Spleen (tissue), 11 donors: ENCODE results near the gene ZNF320. TPM values are rescaled to one million over a fixed set of nuclear protein-coding genes. Genes with fewer than 3 reads are reported as not detected.
"Not testable (repeated sequence)": the region's sequence is repeated elsewhere in the genome, so short reads cannot be mapped to it uniquely, and the experiment has no call there.

Experiments
- DNase-seq: peaks from one replicate; pipeline ENCODE4 v3.0.0-alpha.2; 2020
- H3K27ac ChIP-seq, 8 donors: fragments of 200-600 bp; sonication (generic) in 7 of 8; 1 replicate in 4 of 8; 2 replicates in 4 of 8; pipeline versions ENCODE4 v1.5.0 to v1.8.0; 2016 to 2021; ENCODE audit warnings: inconsistent platforms in 4 of 8, mild to moderate bottlenecking in 4 of 8, moderate library complexity in 1 of 8
- H3K27me3 ChIP-seq, 7 donors: fragments of 200-600 bp; sonication (generic) in 6 of 7; replicated peaks in 1 of 7; 1 replicate in 4 of 7; 2 replicates in 3 of 7; pipeline versions ENCODE4 v1.5.0 to v1.8.0; 2016 to 2021; ENCODE audit warnings: inconsistent platforms in 3 of 7, mild to moderate bottlenecking in 1 of 7
- H3K36me3 ChIP-seq, 6 donors: fragments of 200-600 bp; sonication (generic) in 5 of 6; 1 replicate in 4 of 6; 2 replicates in 2 of 6; pipeline versions ENCODE4 v1.5.0 to v1.8.0; 2016 to 2021; ENCODE audit warnings: inconsistent platforms in 2 of 6
- H3K4me1 ChIP-seq, 6 donors: fragments of 200-600 bp; sonication (generic) in 5 of 6; 1 replicate in 3 of 6; 2 replicates in 3 of 6; pipeline versions ENCODE4 v1.5.0 to v1.8.0; 2016 to 2021; ENCODE audit warnings: inconsistent platforms in 3 of 6
- H3K4me3 ChIP-seq, 8 donors: fragments of 200-600 bp; sonication (generic) in 7 of 8; 1 replicate in 4 of 8; 2 replicates in 4 of 8; pipeline versions ENCODE4 v1.5.0 to v1.8.0; 2016 to 2021; ENCODE audit warnings: inconsistent platforms in 4 of 8, mild to moderate bottlenecking in 4 of 8, moderate library complexity in 2 of 8
- H3K9me3 ChIP-seq, 8 donors: fragments of 200-600 bp; sonication (generic) in 7 of 8; 1 replicate in 4 of 8; 2 replicates in 4 of 8; pipeline versions ENCODE4 v1.5.0 to v1.8.0; 2016 to 2021; ENCODE audit warnings: inconsistent platforms in 4 of 8
- CTCF ChIP-seq, 11 experiments: fragments of 200-600 bp in 7 of 11; fragments of 450-650 bp in 4 of 11; sonication (generic) in 4 of 11; IDR thresholded peaks in 8 of 11; conservative IDR thresholded peaks in 3 of 11; 1 replicate in 7 of 11; 2 replicates in 4 of 11; pipeline versions ENCODE4 v1.4.0 to v1.8.0; 2016 to 2021; ENCODE audit warnings: antibody characterized with exemption in 11 of 11, inconsistent platforms in 4 of 11, mild to moderate bottlenecking in 1 of 11
- POLR2A ChIP-seq, 3 donors: fragments of 450-650 bp; IDR thresholded peaks; one replicate each; pipeline ENCODE4 v1.5.1; 2017; ENCODE audit warnings: antibody characterized with exemption in 3 of 3, mild to moderate bottlenecking in 1 of 3
- POLR2AphosphoS5 ChIP-seq, 3 donors: sonication (generic); formaldehyde crosslinking; IDR thresholded peaks; one replicate each; pipeline ENCODE4 v1.5.1; 2017; ENCODE audit warnings: antibody characterized with exemption in 3 of 3
- WGBS, 5 donors: extraction: QIAGEN DNeasy Blood & Tissue Kit in 3 of 5; methylation state at CpG; one replicate each; pipeline versions ENCODE4 v1.1.5 to v1.1.7; 2013 to 2018; 5-methylcytosine and 5-hydroxymethylcytosine counted together
- intact Hi-C: fragments of 100-400 bp; cut with DNase I; formaldehyde crosslinking; loops from one replicate; pipeline ENCODE4 v1.15.0; 2023; ENCODE audit warnings: low total_unique reads
- polyA plus RNA-seq, 3 donors: library from polyadenylated mRNA; stranded (reverse); fragments of 200-250 nt; gene quantifications; one replicate each; pipeline ENCODE4 v1.2.1, GENCODE V29; 2013
- total RNA-seq, 7 donors: library from RNA; depleted of rRNA in 3 of 7; stranded (reverse); fragments of >200 nt in 3 of 7; fragmentation: NEBNext Ultra II Directional in 4 of 7; extraction: Animal tissue kit (Norgen Biotek cat#: 25700) in 4 of 7; gene quantifications; one replicate each; pipeline versions ENCODE4 v1.1.0 to v1.2.1, GENCODE V29; 2016 to 2021
- donor health status: healthy with polysubstance abuse.
- donor health status: DM: no; HTN: no; CAD: no; lungs with moderate emphysema.
- donor health status: DM: no; HTN: no; CAD: no.
- donor health status: Bipolar disorder and iron deficiency.
- donor health status: healthy.
- donor health status: DM: no; HTN: no; CAD: no.
- donor health status: DM: yes; HTN: yes; CAD: no.

ZNF320 gene
- total and polyA plus RNA-seq, 10 donors: 3.1 to 23.9 (median 14.3) TPM

DNA sequence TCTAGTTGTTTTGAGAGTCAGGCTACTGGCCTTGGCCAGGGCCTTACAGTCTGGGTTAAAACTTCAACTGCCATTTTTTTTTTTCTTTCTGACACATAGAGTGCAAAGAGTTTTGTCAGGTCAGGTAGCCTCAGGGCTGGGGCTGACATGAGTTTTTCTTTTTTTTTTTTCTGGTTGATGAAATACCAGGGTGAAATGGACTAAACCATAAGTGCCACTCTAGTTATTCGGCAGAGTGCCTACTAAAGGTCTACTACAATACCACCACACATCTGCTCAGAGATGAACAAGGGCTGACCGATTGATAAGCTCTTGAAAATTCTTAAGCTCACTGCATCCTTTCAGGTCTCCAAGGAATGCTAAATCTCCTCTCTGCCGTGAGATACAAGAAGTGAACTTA is 4.4 kb upstream of the ZNF320 start:
- peaks cover 0 to 29% (median 14%) of the 10 kb centered on the region in 8 donors for H3K9me3 ChIP-seq
- TF ChIP-seq POLR2A (IDR thresholded peaks at IDR 0.05) (no peak), CTCF (IDR thresholded peaks at IDR 0.05 in 8 of 11, conservative IDR thresholded peaks at IDR 0.05 in 3 of 11) (no peak), POLR2AphosphoS5 (IDR thresholded peaks at IDR 0.05) (no peak)
- no peak for DNase-seq
- H3K36me3 ChIP-seq: peaks cover 0 to 11% (median 10%) of the 10 kb centered on the region in 6 donors
- H3K4me1 ChIP-seq: peaks cover under 1 to 12% (median 8%) of the 10 kb centered on the region in 6 donors
- H3K4me3 ChIP-seq: no peak overlapping the region
- H3K27me3 ChIP-seq: no peaks in the 10 kb centered on the region
- intact Hi-C loops: no loop called here
- H3K27ac ChIP-seq: no peak overlapping the region
- WGBS, 5 donors: 90 to 97% (median 91%) methylated on average over 3 of the region's 3 CpGs

DNA sequence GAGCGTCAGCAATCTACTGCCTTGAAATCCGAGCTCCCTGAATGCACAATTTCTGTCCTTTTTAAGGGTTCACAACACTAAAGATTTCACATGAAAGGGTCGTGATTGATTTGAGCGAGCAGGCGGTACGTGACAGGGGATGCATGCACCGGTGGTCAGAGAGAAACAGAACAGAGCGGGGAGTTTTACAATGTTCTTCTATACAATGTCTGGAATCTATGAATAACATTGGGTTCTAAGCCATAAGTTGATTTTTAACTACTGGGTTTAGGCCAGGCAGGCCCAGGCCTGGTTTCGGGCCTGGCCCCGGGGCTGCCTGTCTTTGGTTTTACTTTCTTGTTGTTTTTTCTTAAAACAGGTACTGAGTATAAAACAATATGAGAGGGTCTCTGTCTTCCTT is 1.2 kb upstream of the ZNF320 start:
- H3K4me1 ChIP-seq: peaks cover 7 to 23% (median 17%) of the 10 kb centered on the region in 6 donors
- H3K27me3 ChIP-seq, H3K9me3 ChIP-seq, DNase-seq, H3K27ac ChIP-seq, intact Hi-C loops, H3K4me3 ChIP-seq: not testable (repeated sequence)
- 94 to 99% (median 97%) methylated on average over 10 of the region's 10 CpGs for WGBS, 5 donors
- H3K36me3 ChIP-seq: peaks cover 0 to 20% (median 0%) of the 10 kb centered on the region in 6 donors

GRCh38 chr19:52898101-52898500 is 666 bp upstream of the ZNF320 start:
- H3K27ac ChIP-seq: peak overlapping the region; percentile 22 to 92 (median 90)
- 84 to 92% (median 88%) methylated on average over 15 of the region's 15 CpGs for WGBS, 5 donors
- no peaks in the 10 kb centered on the region for H3K9me3 ChIP-seq
- TF ChIP-seq POLR2AphosphoS5 (IDR thresholded peaks at IDR 0.05): no peak
- TF ChIP-seq CTCF (IDR thresholded peaks at IDR 0.05 in 8 of 11, conservative IDR thresholded peaks at IDR 0.05 in 3 of 11): no peak
- no peak for TF ChIP-seq POLR2A (IDR thresholded peaks at IDR 0.05)
- H3K36me3 ChIP-seq: peaks cover 0 to 25% (median 0%) of the 10 kb centered on the region in 6 donors
- peak; percentile 76 for DNase-seq
- H3K4me3 ChIP-seq: peak overlapping the region; percentile 58 to 88 (median 74)
- no peaks in the 10 kb centered on the region for H3K27me3 ChIP-seq
- intact Hi-C loops: no loop called here
- H3K4me1 ChIP-seq: peaks cover 7 to 23% (median 17%) of the 10 kb centered on the region in 6 donors

- peaks cover 0 to 40% (median 0%) of the 10 kb centered on the region in 6 donors for H3K36me3 ChIP-seq
- intact Hi-C loops: no loop called here
- no peaks in the 10 kb centered on the region for H3K27me3 ChIP-seq
- peaks cover 7 to 23% (median 17%) of the 10 kb centered on the region in 6 donors for H3K4me1 ChIP-seq
- DNase-seq: no peak
- peak overlapping the region; percentile 58 to 88 (median 74) for H3K4me3 ChIP-seq
- TF ChIP-seq POLR2AphosphoS5 (IDR thresholded peaks at IDR 0.05): no peak
- TF ChIP-seq CTCF (IDR thresholded peaks at IDR 0.05 in 8 of 11, conservative IDR thresholded peaks at IDR 0.05 in 3 of 11): no peak
- TF ChIP-seq POLR2A (IDR thresholded peaks at IDR 0.05): no peak
- peak overlapping the region; percentile 83 to 92 (median 90) for H3K27ac ChIP-seq
- 43 to 51% (median 46%) methylated on average over 23 to 24 of the region's 24 CpGs for WGBS, 5 donors
- H3K9me3 ChIP-seq: no peaks in the 10 kb centered on the region
Observed at GRCh38 chr19:52896431-52897137, 851 bp downstream of the ZNF320 start.
